T-helper 2 cell treated with Interferon-gamma antibody and Interleukin-4, amounts not matched to agents 100 ng/mL and 5 ng/mL, for 36 hours (primary cell): ENCODE data around the gene ACOXL. TPM values are rescaled to one million over a fixed set of nuclear protein-coding genes. Genes with fewer than 3 reads are reported as not detected.

Source experiments
- intact Hi-C: fragments of 100-400 bp; cut with micrococcal nuclease; formaldehyde crosslinking; loops from one replicate; pipeline ENCODE4 v1.15.1; 2023
- total RNA-seq: library from RNA; stranded (reverse); gene quantifications from 2 replicates; pipeline ENCODE4 v1.2.3, GENCODE V29; 2022

ACOXL gene
- total RNA-seq, 1 donor from 2014 or later: 2.5 TPM

- intact Hi-C loops: no loop called here
These were observed 263.5 kb downstream of the ACOXL start for GRCh38 chr2:110995911-110996310.

GRCh38 chr2:110997331-110998045 lies 265.1 kb downstream of the ACOXL start:
- intact Hi-C loops: no loop called here

- intact Hi-C loops: no loop called here
These were observed 265.9 kb downstream of the ACOXL start for GRCh38 chr2:110998311-110998710.

- intact Hi-C loops: no loop called here
These were observed 267.3 kb downstream of the ACOXL start for GRCh38 chr2:110999626-111000025.

GRCh38 chr2:111005307-111005706 lies 272.9 kb downstream of the ACOXL start:
- intact Hi-C loops: no loop called here

- intact Hi-C loops: no loop called here
These were observed 273.4 kb downstream of the ACOXL start for GRCh38 chr2:111005821-111006220.

- intact Hi-C loops: no loop called here
These were observed 275.6 kb downstream of the ACOXL start for GRCh38 chr2:111007757-111008688.

- intact Hi-C loops: no loop called here
These were observed 278.8 kb downstream of the ACOXL start for GRCh38 chr2:111011218-111011617.

- intact Hi-C loops: no loop called here
These were observed 283.1 kb downstream of the ACOXL start for GRCh38 chr2:111015283-111015995.

- intact Hi-C loops: no loop called here
These were observed 284.8 kb downstream of the ACOXL start for GRCh38 chr2:111017034-111017622.

GRCh38 chr2:111017909-111018308 lies 285.5 kb downstream of the ACOXL start:
- intact Hi-C loops: no loop called here

GRCh38 chr2:111019381-111019780 lies 287.0 kb downstream of the ACOXL start:
- intact Hi-C loops: no loop called here

- intact Hi-C loops: no loop called here
These were observed 290.3 kb downstream of the ACOXL start for GRCh38 chr2:111022633-111023032.

- intact Hi-C loops: no loop called here
These were observed 292.1 kb downstream of the ACOXL start for GRCh38 chr2:111024496-111024895.

- intact Hi-C loops: no loop called here
These were observed 292.9 kb downstream of the ACOXL start for GRCh38 chr2:111025288-111025687.

GRCh38 chr2:111028720-111029119 lies 296.3 kb downstream of the ACOXL start:
- intact Hi-C loops: no loop called here

GRCh38 chr2:111029181-111029927 lies 297.0 kb downstream of the ACOXL start:
- intact Hi-C loops: no loop called here

GRCh38 chr2:111030260-111030891 lies 298.0 kb downstream of the ACOXL start:
- intact Hi-C loops: no loop called here

GRCh38 chr2:111030945-111031344 lies 298.6 kb downstream of the ACOXL start:
- intact Hi-C loops: no loop called here
